22Rv1 (cell line): ENCODE data around the gene H1-8.

Experiments used
- ZFX ChIP-seq: fragments of 450-650 bp; IDR thresholded peaks from 2 replicates; pipeline ENCODE4 v1.6.1; 2017; ENCODE audit warnings: antibody characterized with exemption, borderline replicate concordance
- TF ChIP-seq, protein P1 (sequence below): fragments of 450-650 bp; IDR thresholded peaks from 2 replicates; pipeline ENCODE4 v1.5.1; 2017; ENCODE audit warnings: mild to moderate bottlenecking

DNA sequence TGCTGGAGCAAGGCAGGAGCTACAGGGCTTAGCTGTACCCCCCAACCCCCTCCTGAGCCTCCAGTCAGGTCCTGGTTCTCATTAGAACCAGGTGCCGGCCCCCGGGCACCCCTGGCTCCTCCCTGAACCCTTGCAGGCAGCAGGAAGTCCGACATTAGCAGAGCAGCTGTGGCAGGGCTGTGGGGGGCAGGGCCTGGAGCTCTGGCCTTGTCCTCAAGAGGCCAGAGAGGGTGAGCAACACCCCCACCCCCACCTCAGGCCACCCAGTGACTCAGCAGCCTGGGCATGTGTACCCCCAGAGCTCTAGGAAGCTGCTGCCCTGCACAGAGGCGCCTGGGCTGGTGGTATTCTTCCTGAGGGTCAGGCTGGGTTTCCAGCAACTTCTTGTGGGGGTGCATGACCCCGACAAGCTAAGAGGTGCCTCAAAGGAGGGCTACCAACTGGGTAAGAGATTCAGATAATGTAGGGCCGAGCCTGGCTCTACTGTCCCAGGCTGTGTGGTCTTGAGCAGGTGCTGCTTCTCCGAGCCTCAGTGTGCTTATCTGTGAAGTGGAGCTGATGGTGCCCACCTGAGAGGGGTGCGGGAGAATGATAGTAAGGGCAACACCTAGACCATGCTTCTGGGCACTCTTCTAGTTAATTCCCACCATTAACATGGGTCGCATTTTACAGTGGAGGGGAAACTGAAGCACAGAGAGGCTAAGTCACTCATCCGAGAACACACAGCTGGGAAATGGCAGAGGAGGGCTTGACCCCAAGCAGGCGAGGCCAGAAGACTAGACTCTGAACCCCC lies 16.0 kb downstream of the H1-8 start:
- TF ChIP-seq, protein P1, sequence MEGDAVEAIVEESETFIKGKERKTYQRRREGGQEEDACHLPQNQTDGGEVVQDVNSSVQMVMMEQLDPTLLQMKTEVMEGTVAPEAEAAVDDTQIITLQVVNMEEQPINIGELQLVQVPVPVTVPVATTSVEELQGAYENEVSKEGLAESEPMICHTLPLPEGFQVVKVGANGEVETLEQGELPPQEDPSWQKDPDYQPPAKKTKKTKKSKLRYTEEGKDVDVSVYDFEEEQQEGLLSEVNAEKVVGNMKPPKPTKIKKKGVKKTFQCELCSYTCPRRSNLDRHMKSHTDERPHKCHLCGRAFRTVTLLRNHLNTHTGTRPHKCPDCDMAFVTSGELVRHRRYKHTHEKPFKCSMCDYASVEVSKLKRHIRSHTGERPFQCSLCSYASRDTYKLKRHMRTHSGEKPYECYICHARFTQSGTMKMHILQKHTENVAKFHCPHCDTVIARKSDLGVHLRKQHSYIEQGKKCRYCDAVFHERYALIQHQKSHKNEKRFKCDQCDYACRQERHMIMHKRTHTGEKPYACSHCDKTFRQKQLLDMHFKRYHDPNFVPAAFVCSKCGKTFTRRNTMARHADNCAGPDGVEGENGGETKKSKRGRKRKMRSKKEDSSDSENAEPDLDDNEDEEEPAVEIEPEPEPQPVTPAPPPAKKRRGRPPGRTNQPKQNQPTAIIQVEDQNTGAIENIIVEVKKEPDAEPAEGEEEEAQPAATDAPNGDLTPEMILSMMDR, result no peak
- TF ChIP-seq ZFX, result no peak
